Thoracic aorta (tissue), 2 donors: Measurements from ENCODE around the gene KBTBD2. TPM values are rescaled to one million over a fixed set of nuclear protein-coding genes. Genes with fewer than 3 reads are reported as not detected.
A peak's percentile ranks its signal among the peaks of the same experiment; 100 is the strongest.
"Not testable (repeated sequence)": the region's sequence is repeated elsewhere in the genome, so short reads cannot be mapped to it uniquely, and the experiment has no call there.

Experiments used
- ATAC-seq: fragments of 150-250 bp; one replicate; pipeline ENCODE4 v1.8.0; 2017; ENCODE audit warnings: low read depth; ENCODE audit not compliant: insufficient number of reproducible peaks, low FRiP score
- DNase-seq: peaks from one replicate; pipeline ENCODE4 v3.0.0-alpha.2; 2020; ENCODE audit warnings: low spot score
- H3K27ac ChIP-seq, 2 donors: fragments of 200-600 bp; sonication (generic); 1 replicate in 1 of 2; 2 replicates in 1 of 2; pipeline ENCODE4 v1.5.1; 2016; ENCODE audit warnings: mild to moderate bottlenecking in 2 of 2, moderate library complexity in 2 of 2
- H3K27me3 ChIP-seq: fragments of 200-600 bp; sonication (generic); replicated peaks from 2 replicates; pipeline ENCODE4 v1.6.0; 2016; ENCODE audit warnings: mild to moderate bottlenecking; ENCODE audit not compliant: insufficient read depth
- H3K36me3 ChIP-seq: fragments of 200-600 bp; sonication (generic); one replicate; pipeline ENCODE4 v1.5.1; 2016
- H3K4me1 ChIP-seq, 2 donors: fragments of 200-600 bp; sonication (generic); 1 replicate in 1 of 2; 2 replicates in 1 of 2; pipeline versions ENCODE4 v1.5.1 to v1.6.0; 2016; ENCODE audit warnings: low read depth in 2 of 2, mild to moderate bottlenecking in 1 of 2; ENCODE audit not compliant: control insufficient read depth in 1 of 2
- H3K4me3 ChIP-seq: fragments of 200-600 bp; sonication (generic); 2 replicates; pipeline ENCODE4 v1.5.1; 2016; ENCODE audit warnings: mild to moderate bottlenecking
- H3K9me3 ChIP-seq: fragments of 200-600 bp; sonication (generic); 2 replicates; pipeline ENCODE4 v1.5.1; 2016
- total RNA-seq, 2 donors: library from RNA; depleted of rRNA; stranded (reverse); fragments of >200 nt; gene quantifications; one replicate each; pipeline versions ENCODE4 v1.1.0 to v1.2.3, GENCODE V29; 2016
- TF ChIP-seq, protein P1 (sequence below): fragments of 200-600 bp; sonication (generic); IDR thresholded peaks from one replicate; pipeline ENCODE4 v1.5.1; 2019; ENCODE audit warnings: antibody characterized with exemption

The KBTBD2 gene
- total RNA-seq, 2 donors from 2014 or later, result 24.1 to 47.9 TPM

DNA sequence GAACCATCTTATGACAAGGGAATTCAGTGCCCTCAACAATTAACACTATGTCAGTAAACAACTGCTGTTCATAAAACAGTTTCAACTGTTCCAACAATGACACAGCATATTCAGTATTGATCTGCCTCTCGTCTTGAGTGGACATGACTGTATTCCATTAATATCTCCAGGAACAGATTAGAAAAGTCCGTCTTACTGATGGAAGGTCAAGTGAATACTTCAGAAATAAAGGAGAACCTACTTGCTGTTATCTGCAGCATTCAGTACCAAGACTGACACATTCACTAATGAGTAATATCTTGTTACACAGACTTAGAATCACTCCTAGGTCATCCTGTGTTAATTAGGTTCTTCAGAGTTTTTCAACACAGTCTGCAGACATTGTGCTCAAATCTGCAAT is 12.1 kb downstream of the KBTBD2 start:
- TF ChIP-seq, protein P1, sequence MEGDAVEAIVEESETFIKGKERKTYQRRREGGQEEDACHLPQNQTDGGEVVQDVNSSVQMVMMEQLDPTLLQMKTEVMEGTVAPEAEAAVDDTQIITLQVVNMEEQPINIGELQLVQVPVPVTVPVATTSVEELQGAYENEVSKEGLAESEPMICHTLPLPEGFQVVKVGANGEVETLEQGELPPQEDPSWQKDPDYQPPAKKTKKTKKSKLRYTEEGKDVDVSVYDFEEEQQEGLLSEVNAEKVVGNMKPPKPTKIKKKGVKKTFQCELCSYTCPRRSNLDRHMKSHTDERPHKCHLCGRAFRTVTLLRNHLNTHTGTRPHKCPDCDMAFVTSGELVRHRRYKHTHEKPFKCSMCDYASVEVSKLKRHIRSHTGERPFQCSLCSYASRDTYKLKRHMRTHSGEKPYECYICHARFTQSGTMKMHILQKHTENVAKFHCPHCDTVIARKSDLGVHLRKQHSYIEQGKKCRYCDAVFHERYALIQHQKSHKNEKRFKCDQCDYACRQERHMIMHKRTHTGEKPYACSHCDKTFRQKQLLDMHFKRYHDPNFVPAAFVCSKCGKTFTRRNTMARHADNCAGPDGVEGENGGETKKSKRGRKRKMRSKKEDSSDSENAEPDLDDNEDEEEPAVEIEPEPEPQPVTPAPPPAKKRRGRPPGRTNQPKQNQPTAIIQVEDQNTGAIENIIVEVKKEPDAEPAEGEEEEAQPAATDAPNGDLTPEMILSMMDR, result no peak
- peaks cover 53 to 59% of the 10 kb centered on the region in 2 donors for H3K4me1 ChIP-seq
- H3K4me3 ChIP-seq, result no peak overlapping the region
- H3K36me3 ChIP-seq, result peaks cover 4% of the 10 kb centered on the region
- H3K27ac ChIP-seq, result no peak overlapping the region
- ATAC-seq (no peak), DNase-seq (no peak)
- no peaks in the 10 kb centered on the region for H3K9me3 ChIP-seq
- H3K27me3 ChIP-seq, result no peaks in the 10 kb centered on the region

GRCh38 chr7:32878023-32878422 is 13.5 kb downstream of the KBTBD2 start:
- DNase-seq, H3K4me3 ChIP-seq, H3K9me3 ChIP-seq, ATAC-seq, H3K36me3 ChIP-seq, H3K27me3 ChIP-seq: not testable (repeated sequence)
- H3K4me1 ChIP-seq, result peaks cover 53 to 55% of the 10 kb centered on the region in 2 donors
- H3K27ac ChIP-seq, result peak overlapping the region in 1 of 2 donors; percentile 13

DNA sequence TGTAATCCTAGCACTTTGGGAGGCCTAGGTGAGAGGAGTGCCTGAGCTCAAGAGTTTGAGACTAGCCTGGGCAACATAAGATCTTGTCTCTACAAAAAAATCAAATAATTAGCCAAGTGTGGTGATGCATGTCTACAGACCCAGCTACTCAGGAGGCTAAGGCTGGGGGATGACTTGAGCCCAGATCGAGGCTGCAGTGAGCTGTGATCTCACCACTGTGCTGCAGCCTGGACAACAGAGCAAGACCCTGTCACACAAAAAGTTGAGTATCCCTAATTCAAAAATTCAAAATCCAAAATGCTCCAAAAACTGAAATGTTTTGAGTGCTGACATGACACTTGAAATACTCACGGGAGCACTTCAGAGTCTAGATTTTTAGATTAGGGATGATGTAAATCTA is 19.1 kb downstream of the KBTBD2 start:
- DNase-seq, result no peak
- H3K9me3 ChIP-seq, result no peaks in the 10 kb centered on the region
- peaks cover 28 to 31% of the 10 kb centered on the region in 2 donors for H3K4me1 ChIP-seq
- H3K27me3 ChIP-seq, result no peaks in the 10 kb centered on the region
- ATAC-seq, result no peak
- H3K36me3 ChIP-seq, result peaks cover 15% of the 10 kb centered on the region
- H3K4me3 ChIP-seq, result no peak overlapping the region
- no peak overlapping the region for H3K27ac ChIP-seq
- TF ChIP-seq, protein P1, result no peak

DNA sequence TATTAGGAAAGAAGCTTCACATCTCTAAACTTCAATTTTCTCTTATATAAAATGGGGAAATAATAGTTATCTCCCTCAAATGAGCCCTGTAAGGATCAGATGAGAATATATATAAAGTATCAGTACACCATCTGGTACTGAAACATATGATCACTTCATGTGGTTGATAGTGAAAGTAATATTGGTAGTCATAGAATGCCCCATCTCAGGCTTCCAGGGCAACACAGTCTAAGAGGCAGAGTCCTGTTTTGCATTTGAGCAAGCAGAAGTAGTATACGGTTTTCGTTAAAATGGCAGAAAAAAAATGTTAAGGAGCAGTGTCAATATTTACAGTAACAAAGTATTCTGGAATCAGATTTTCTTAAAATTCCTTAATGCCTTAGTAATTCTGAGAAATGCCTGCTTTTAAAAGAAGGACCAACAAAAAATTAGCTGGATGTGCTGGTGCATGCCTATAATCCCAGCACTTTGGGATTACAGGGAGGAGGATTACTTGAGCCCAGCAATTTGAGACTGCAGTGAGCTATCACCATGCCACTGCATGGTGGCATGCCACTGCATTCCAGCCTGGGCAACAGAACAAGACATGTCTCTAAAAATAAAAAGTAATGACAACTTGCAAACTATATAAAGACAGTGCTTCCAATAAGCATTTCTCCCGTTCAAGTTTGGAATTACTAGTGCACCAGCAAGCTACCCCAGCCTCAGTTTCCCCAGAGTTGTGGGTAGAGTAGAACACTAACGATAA is 19.8 kb downstream of the KBTBD2 start:
- ATAC-seq (no peak), DNase-seq (no peak)
- TF ChIP-seq, protein P1, result no peak
- Histone ChIP-seq H3K4me1 (peaks cover 26 to 28% of the 10 kb centered on the region in 2 donors), H3K36me3 (peaks cover 15% of the 10 kb centered on the region), H3K27me3 (no peaks in the 10 kb centered on the region), H3K27ac (no peak overlapping the region), H3K9me3 (no peaks in the 10 kb centered on the region), H3K4me3 (no peak overlapping the region)

DNA sequence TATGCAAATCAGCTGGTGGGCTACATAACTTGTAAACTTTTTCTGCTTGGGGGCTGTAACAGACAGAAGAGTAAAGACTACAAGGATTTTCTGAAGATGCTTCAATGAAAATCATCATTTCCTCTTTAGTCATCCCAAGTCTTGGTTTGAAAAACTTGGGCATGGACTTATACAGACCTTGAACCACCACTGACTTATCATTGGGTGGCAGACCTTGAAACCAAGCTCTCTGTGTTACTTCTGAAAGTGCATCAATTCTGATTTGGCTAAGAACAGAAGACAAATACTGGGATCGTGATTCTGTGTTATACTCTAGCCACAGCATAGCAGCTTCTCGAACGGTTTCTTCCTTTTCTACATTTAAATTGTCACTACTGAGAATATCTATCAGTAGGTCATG is 21.3 kb downstream of the KBTBD2 start:
- Histone ChIP-seq H3K36me3 (peaks cover 19% of the 10 kb centered on the region), H3K27ac (no peak overlapping the region), H3K27me3 (no peaks in the 10 kb centered on the region), H3K9me3 (no peaks in the 10 kb centered on the region), H3K4me1 (peaks cover 13 to 16% of the 10 kb centered on the region in 2 donors), H3K4me3 (no peak overlapping the region)
- DNase-seq, result no peak
- TF ChIP-seq, protein P1, result no peak
- no peak for ATAC-seq
